Measurements from ENCODE around the gene RAP2B. TPM values are rescaled to one million over a fixed set of nuclear protein-coding genes. Genes with fewer than 3 reads are reported as not detected.

The RAP2B gene
- total RNA-seq, 2 experiments from 2014 or later = 13.8 to 14.8 TPM

DNA sequence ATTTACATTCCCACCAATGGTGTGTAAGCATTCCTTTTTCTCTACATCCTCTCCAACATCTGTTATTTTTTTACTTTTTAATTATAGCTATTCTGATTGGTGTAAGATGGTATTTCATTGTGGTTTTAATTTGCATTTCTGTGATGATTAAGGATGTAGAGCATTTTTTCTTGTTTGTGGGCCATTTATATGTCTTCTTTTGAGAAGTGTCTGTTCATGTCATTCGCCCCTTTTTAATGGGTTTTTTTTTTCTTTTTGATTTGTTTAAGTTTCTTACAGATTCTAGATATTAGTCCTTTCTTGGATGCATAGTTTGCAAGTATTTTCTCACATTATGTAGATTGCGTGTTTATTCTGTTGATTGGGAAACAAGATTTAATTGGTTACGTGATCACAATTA lies 14.2 kb downstream of the RAP2B start:
- ChIA-PET CTCF (interaction anchor here (0.9 kb wide), 1 partner anchor 122 kb away, joined by 3 read pairs; no protein-coding TSS in a partner anchor), POLR2A (no interaction called here)
- H3K4me1 Mint-ChIP-seq (ENCODE audit: low read depth) = peaks cover 13% of the 10 kb centered on the region
- no peaks in the 10 kb centered on the region for H3K9me3 Mint-ChIP-seq
- peaks cover 4% of the 10 kb centered on the region for H3K36me3 ChIP-seq (ENCODE audit: insufficient read depth, low read length)
- H3K27me3 Mint-ChIP-seq = no peaks in the 10 kb centered on the region
- peaks cover 9% of the 10 kb centered on the region for H3K36me3 Mint-ChIP-seq (ENCODE audit: low read depth)
- H3K9me3 ChIP-seq (ENCODE audit: control insufficient read depth in 1 of 2, insufficient read depth in 1 of 2, low read length in 2 of 2) = no peaks in the 10 kb centered on the region
- DNase-seq = no peak
- H3K4me3 ChIP-seq (ENCODE audit: low read length) = no peak overlapping the region
- no peak for ATAC-seq (ENCODE audit: poor library complexity)
- H3K27ac Mint-ChIP-seq = no peak overlapping the region
- H3K27ac ChIP-seq (ENCODE audit: low read depth in 1 of 2, low read length in 2 of 2) = no peak overlapping the region
- no peak overlapping the region for H3K4me3 Mint-ChIP-seq
- H3K4me1 ChIP-seq (ENCODE audit: insufficient read depth, low read length) = peaks cover 5% of the 10 kb centered on the region
- intact Hi-C loops (cut with DNase I, micrococcal nuclease) = no loop called here
- no peak for TF ChIP-seq CTCF (IDR thresholded peaks at IDR 0.05)
- no peaks in the 10 kb centered on the region for H3K27me3 ChIP-seq (ENCODE audit: control insufficient read depth in 1 of 2, insufficient read depth in 2 of 2, low read length in 2 of 2)

DNA sequence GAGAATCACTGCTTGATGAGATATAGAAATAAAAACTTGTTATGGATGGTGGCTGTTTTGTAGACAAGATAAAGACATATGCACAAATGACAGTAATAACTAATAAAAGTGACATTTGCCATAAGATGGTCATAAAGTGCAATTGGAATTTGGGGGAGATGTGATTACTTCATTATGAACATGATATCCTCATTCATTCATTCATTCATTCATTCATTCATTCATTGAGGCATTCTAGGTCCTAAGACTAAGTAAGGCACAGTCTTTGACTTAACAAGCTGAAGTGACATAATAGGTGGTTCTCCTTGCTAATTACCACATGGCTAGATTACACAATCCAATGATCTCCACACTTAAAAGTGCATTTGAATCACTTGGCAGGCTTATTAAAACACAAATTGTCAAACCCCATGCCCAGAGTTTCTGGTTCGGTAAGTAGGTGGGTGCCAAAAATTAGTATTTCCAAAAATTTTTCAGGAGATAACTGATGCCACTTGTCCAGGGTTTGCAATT lies 18.9 kb downstream of the RAP2B start:
- H3K27ac Mint-ChIP-seq = no peak overlapping the region
- no peak overlapping the region for H3K4me3 ChIP-seq (ENCODE audit: low read length)
- no peaks in the 10 kb centered on the region for H3K9me3 Mint-ChIP-seq
- no peak overlapping the region for H3K4me3 Mint-ChIP-seq
- peaks cover 9% of the 10 kb centered on the region for H3K36me3 Mint-ChIP-seq (ENCODE audit: low read depth)
- CTCF ChIA-PET = interaction anchor here (1.0 kb wide), 1 partner anchor 9 kb away, joined by 3 read pairs; no protein-coding TSS in a partner anchor
- no peaks in the 10 kb centered on the region for H3K4me1 ChIP-seq (ENCODE audit: insufficient read depth, low read length)
- H3K27me3 Mint-ChIP-seq = no peaks in the 10 kb centered on the region
- no peaks in the 10 kb centered on the region for H3K9me3 ChIP-seq (ENCODE audit: control insufficient read depth in 1 of 2, insufficient read depth in 1 of 2, low read length in 2 of 2)
- POLR2A ChIA-PET = no interaction called here
- H3K36me3 ChIP-seq (ENCODE audit: insufficient read depth, low read length) = peaks cover 3% of the 10 kb centered on the region
- intact Hi-C loops (cut with DNase I, micrococcal nuclease) = no loop called here
- H3K27ac ChIP-seq (ENCODE audit: low read depth in 1 of 2, low read length in 2 of 2) = no peak overlapping the region
- TF ChIP-seq CTCF (IDR thresholded peaks at IDR 0.05) = no peak
- DNase-seq (no peak), ATAC-seq (ENCODE audit: poor library complexity) (no peak)
- no peaks in the 10 kb centered on the region for H3K27me3 ChIP-seq (ENCODE audit: control insufficient read depth in 1 of 2, insufficient read depth in 2 of 2, low read length in 2 of 2)
- H3K4me1 Mint-ChIP-seq (ENCODE audit: low read depth) = peaks cover 9% of the 10 kb centered on the region

GRCh38 chr3:153182501-153183293 lies 20.7 kb downstream of the RAP2B start:
- Histone ChIP-seq H3K9me3 (ENCODE audit: control insufficient read depth in 1 of 2, insufficient read depth in 1 of 2, low read length in 2 of 2) (no peaks in the 10 kb centered on the region), H3K27ac (ENCODE audit: low read depth in 1 of 2, low read length in 2 of 2) (no peak overlapping the region), H3K4me1 (ENCODE audit: insufficient read depth, low read length) (no peaks in the 10 kb centered on the region), H3K27me3 (ENCODE audit: control insufficient read depth in 1 of 2, insufficient read depth in 2 of 2, low read length in 2 of 2) (no peaks in the 10 kb centered on the region), H3K4me3 (ENCODE audit: low read length) (no peak overlapping the region), H3K36me3 (ENCODE audit: insufficient read depth, low read length) (peaks cover 3% of the 10 kb centered on the region)
- H3K27ac Mint-ChIP-seq = no peak overlapping the region
- H3K9me3 Mint-ChIP-seq = no peaks in the 10 kb centered on the region
- H3K27me3 Mint-ChIP-seq = no peaks in the 10 kb centered on the region
- TF ChIP-seq CTCF (IDR thresholded peaks at IDR 0.05) = no peak
- no peak for DNase-seq
- ChIA-PET CTCF (no interaction called here), POLR2A (interaction anchor here (0.6 to 1.1 kb wide), 3 partner anchors 21 to 94 kb away, joined by 3 read pairs; no protein-coding TSS in a partner anchor)
- intact Hi-C loops (cut with DNase I, micrococcal nuclease) = no loop called here
- peaks cover 12% of the 10 kb centered on the region for H3K4me1 Mint-ChIP-seq (ENCODE audit: low read depth)
- peaks cover 4% of the 10 kb centered on the region for H3K36me3 Mint-ChIP-seq (ENCODE audit: low read depth)
- H3K4me3 Mint-ChIP-seq = no peak overlapping the region
- no peak for ATAC-seq (ENCODE audit: poor library complexity)

All from CD4-positive, alpha-beta T cell (primary cell).